HG03025 (cell line): ENCODE results near the gene LRRC2.
"Not testable (repeated sequence)": the region's sequence is repeated elsewhere in the genome, so short reads cannot be mapped to it uniquely, and the experiment has no call there.

Source experiments
- ATAC-seq: cut with Tn5 transposase; IDR thresholded peaks from one replicate; pipeline ENCODE4 v1.9.1; 2021; ENCODE audit warnings: mild to moderate bottlenecking, moderate library complexity; ENCODE audit not compliant: unreplicated experiment, low FRiP score

The LRRC2 gene

DNA sequence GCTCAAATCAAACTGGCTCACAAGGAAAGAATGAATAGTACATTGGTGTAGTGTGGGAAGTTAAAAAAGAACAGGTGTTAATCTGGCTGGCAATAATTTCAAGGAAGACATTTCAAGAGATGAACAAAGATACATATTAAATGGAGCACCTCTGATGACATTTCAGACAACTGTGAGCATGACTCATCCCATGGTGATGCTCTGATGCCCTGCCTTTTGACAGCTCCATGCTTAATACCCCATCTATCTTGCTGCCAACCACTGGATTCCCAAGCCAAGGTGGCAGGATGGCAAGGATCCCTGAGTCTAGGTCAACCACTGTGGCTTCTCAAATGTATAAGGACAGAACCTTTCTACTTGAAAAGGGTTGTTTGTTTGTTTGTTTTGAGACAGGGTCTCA is 29.3 kb downstream of the LRRC2 start:
- ATAC-seq, result no peak

DNA sequence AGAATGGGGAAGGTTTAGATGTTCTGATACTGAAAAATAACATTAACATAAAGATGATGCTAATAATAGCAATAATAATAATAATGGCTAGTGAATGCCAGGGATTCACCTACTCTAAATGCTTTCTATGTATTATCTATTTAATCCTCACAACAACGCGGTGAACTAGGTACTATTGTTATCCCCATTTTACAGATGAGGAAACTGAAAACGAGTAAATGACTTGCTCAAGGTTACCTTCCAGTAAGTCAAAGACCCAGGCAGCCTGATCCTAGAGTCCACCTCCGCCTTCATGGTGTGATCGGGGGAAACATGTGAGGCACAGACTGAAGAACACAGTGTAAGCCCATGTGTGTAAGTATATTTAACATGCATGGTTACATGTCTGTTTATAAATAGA is 30.4 kb downstream of the LRRC2 start:
- ATAC-seq, result no peak

DNA sequence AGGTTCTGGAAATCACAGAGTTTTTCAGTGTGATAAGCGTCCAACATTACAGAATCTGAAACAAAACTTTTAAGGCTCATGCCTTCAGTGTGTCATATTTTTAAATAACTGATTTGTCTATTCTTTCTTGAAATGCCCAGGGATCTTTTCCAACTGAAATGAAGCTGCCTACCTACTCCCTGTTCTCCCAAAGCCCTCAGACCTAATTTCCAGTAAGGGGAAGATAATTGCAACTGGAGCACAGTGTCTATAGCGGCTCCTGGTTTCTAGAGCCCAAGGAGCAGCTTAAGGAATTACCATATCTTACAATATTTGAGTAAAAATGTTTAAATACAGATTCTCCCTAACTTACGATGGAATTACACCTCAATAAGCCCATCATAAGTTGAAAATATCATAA is 33.0 kb downstream of the LRRC2 start:
- no peak for ATAC-seq

DNA sequence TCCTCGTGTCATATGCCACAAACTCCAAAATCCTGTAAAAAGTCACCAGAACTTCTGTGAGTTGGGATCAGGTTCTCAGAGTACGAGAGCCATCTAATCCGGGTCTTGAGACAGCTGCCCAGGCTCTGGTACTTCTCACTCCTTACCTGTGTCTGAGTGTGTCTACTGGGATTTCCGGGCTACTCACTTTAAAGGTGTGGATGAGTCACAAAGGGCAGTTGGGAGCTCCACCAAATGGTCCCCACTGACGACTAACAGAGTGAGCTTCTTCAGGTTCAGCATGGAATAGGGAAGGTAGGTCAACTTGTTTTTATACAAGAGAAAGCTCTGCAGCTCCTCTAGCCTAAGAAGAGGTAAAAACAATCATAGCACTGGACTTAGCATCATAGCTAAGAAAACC is 38.9 kb downstream of the LRRC2 start:
- no peak for ATAC-seq

DNA sequence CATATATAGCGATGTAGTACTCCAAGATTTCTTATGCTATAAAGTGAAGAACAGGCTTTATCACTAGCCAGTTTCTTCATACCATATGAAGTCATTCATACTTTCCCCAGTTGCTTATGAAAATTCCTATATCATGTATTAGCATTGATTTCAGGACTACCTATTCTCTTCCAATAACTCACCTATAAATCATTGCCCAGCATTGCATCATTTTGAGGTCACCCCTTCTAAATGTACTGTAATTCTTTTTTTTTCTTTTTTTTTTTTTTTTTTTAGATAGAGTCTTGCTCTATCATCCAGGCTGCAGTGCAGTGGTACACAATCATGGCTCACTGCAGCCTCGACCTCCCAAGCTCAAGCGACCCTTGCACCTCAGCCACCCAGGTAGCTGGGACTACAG is 41.3 kb downstream of the LRRC2 start:
- no peak for ATAC-seq

DNA sequence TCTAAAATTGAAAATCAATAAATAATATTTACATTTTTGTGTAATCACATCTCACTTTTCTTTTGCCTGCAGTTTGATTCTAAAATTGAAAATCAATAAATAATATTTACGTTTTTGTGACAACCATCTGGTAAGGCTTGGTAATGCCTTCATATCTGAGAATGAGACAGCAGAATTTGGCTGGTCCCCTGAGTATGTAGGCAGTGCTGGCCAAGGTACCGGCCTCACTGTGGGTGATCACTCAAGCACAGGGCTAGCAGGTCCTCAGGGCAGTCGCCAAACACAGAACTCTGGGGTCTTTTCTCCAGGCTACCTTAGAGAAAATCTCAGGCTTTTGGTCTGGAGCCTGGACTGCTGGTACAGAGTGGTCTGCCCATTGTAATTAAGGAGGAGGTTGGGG is 42.1 kb downstream of the LRRC2 start:
- no peak for ATAC-seq

DNA sequence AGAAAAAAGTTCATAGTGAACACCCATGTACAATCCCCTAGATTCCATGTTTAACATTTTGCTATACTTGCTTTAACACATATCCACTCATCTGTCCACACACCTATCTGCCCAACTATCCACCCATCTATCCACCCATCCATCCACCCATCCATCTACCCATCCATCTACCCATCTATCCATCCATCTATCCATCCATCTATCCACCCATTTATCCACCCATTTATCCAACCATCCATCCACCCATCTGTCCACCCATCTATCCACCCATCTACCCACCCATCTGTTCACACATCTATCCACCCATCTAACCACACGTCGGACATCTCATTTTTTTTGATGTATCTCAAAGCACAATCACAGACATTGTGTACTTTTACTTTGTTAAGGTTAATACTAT is 42.5 kb downstream of the LRRC2 start:
- ATAC-seq, result no peak

DNA sequence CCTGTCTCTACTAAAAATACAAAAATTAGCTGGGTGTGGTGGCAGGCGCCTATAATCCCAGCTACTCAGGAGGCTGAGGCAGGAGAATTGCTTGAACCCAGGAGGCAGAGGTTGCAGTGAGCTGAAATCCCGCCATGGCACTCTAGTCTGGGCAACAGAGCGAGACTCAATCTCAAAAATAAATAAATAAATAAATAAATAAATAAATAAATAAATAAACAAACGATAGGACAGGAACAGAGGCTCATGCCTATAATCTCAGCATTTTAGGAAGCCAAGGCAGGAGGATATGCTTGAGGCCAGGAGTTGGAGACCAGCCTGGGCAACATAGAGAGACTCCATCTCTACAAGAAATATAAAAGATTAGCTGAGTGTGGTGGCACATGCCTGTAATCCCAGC is 43.9 kb downstream of the LRRC2 start:
- ATAC-seq, result not testable (repeated sequence)

DNA sequence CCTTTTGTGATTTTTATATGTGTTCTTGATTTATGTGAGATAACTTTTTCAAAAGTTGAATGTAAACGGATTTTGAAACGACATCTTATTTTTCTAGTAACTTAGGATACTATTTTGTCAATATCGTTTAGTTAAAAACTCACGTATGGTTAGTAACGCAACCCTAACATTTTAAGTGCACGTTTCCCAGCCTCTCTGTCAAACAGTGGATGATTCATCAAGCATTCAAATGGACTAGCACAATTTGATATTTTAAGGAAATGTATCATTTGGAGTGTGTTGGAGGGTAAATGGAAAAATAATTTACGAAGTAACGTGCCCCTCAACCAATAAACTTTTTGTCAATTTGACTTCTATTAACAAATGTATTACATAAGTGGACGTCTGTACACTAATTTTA is 45.0 kb downstream of the LRRC2 start:
- no peak for ATAC-seq

DNA sequence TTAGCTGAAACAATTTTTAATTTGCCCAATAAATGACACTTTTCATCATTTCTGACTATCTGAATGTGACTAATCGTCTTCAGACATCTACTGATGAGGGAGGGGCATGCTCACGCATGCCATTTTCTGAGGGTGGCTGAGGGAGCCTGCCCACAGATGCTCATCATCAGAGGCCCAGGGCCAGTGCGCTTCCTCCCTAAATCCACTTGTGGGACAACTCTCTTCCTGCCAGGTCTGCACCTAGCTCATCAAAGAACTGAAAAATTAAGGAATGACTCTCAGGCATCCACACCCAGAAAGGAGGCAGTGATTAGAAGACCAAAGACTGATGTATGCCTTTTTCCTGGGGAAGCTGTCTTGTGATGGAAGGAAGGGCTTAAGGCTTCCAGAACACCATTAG is 45.6 kb downstream of the LRRC2 start:
- ATAC-seq, result no peak

DNA sequence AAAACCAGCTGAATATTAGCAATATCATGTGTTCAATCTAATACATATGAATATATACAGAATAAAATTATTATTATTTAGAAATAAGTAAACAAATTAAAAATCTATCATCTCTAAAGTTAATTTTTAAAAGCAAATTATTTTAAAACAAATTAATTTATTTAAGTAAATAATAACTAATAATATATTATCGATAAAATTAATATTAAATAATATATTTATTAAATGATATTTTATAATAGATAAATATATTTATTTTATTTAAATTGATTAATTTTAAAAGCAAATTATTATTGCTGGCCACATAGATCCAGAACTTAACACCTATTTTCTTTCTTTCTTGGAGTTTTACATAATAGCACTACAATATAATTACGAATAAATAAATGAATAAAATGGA is 46.1 kb downstream of the LRRC2 start:
- no peak for ATAC-seq

DNA sequence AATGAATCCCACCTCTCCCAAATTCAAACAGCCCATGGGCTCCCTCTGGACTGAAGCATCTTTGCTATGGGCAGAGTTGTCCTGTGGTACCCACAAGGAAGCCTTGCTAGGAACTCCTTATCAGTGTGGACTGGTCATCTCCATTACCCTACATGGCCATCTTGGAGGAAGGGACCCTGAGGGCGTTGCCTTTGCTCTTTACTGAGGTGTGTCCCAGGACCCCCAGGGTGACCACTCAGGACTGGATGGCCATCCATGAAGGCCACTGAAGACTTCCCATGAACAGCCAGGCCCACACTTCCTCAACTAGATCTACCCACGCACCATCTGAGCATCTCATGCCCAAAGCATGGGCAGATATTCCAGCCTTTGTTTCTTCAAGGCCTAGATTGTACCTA is 48.3 kb downstream of the LRRC2 start:
- ATAC-seq, result no peak

DNA sequence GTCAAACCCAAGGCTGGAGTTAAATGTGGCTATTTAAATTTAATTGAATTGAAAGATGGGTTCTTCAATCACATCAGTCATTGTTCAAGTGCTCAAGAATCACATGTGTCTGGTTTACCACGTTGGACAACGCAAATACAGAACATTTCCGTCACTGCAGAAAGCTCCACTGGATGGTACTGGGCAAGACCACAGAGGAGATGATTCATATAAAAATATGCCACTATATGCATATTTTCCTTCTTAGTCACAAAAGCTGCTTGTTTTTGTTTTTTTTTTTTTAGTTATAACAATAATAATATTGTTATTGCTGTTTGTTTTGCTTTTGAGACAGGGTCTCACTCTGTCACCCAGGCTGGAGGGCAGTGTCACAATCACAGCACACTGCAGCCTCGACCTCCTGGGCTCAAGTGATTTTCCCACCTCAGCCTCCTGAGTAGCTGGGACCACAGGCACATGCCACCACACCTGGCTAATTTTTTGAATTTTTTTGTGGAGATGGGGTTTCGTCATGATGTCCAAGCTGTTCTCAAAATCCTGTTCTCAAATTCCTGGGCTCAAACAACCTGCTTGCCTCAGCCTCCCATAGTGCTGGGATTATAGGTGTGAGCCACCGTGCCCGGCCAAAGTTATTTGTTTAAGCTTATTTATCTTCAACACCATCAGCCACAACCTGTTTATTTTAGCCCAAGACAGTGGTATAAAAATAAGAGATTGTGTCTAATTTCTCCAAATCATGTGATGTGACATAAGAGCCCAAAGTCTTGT is 48.9 kb downstream of the LRRC2 start:
- ATAC-seq, result no peak

DNA sequence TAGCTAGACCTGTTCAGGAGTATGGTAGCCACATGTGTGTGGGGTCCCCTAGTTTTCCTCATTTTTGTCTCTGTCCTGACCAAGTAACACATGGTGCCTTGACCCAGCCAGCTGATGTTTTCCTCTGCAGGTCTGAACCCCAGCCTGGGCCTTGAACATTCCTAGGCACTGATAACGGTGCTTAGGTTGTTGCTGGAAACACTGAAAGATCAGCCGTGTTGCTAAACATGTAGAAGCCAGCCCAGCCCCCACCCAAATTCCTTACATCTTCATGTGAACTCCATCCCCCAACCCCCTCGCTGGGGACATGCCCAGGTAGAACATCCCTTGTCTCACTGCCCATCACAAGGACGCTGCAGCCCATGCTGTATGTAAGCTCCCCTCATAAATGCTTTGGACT is 49.6 kb downstream of the LRRC2 start:
- ATAC-seq, result no peak

DNA sequence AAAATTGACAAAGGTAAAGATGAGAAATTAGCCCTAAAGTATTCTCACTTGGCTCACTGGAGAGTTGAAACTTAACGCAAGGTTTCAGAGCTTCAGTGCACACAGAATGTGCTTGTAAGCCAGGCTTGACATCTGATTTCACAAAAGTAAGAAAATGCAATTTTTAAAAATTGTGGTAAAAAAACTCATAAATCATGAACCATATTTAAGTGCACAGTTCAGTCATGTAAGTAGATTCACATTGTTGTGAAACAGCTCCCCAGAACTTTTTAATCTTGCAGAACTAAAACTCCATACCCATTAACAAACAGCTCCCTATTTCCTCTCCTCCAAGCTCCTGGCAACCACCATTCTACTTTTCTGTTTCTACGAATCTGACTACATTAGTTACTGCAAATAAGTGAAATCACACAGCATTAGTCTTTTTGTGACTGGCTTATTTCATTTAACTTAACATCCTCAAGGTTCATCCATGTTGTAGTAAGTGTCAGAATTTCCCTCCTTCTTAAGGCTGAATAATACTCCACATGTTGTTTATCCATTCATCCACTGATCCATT is 53.8 kb downstream of the LRRC2 start:
- ATAC-seq, result no peak

DNA sequence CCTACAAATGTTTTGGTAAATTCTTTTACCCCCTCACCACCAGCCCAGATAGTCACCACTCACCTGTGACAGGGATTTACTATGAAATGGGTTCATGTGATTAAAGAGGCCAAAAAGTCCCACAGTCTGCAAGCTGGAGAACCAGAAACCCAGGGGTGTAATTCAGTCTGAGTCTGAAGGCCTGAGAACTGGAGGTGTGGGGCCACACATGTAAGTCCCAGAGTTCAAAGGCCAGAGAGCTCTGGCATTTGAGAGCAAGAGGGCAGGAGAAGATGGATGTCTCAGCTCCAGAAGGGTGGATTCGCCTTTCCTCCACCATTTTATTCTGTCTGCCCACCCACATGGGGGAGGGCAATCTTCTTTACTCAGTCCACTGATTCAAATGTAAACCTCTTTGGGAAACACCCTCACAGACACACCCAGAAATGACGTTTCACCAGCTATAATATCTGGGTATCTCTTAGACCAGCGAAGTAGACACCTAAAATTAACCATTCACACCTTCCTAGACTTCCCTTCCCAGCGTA is 56.4 kb downstream of the LRRC2 start:
- no peak for ATAC-seq

DNA sequence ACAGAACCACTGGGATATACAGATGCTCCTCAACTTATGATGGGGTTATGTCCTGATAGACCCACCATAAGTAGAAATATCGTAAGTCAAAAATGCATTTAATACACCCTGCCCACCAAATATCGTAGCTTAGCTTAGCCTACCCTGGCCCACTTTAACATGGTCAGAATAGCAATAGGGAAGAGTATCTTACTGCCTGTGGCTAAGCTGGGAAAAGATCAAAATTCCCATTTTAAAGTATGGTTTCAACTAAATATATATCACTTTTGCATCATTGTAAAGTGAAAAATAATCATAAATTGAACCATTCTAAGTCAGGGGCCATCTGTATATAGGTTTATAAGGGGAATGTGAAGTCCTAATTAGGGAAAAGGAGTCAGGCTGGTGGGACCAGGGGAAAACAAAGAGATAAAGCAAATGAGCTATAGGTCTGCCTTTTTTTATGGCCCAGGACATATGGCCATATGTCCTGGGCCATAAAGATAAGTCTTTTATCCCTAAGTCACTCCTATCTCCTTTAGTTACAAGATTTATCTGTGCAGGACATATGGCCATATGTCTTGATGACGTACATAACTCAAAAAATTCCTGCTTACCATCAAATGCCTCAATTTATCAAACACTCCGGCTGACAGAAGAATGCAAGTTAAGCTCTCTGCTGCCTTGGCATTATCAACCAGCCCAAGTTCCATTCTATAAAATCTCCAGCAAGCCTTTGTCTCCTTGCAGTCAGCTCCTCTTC is 57.1 kb downstream of the LRRC2 start:
- ATAC-seq, result no peak

DNA sequence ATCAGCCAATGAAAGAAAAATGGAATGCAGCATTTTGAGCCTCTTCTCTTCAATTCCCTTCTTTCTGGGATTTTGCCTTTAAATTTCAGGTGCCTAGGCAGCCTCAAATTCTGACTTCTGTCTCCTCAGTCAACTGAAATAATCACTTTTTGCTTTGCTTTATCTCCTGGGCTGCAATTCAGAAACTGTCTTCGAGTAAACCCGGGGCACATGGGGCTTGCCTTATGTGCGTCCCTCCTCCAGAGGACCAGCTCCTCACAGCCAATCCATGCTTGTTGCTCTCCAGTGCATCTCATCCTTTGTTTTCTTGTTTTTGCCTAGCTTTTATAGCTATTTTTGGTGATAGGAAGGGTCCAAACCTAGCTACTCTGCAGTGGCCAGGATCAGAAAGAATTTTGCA is 59.6 kb downstream of the LRRC2 start:
- no peak for ATAC-seq

DNA sequence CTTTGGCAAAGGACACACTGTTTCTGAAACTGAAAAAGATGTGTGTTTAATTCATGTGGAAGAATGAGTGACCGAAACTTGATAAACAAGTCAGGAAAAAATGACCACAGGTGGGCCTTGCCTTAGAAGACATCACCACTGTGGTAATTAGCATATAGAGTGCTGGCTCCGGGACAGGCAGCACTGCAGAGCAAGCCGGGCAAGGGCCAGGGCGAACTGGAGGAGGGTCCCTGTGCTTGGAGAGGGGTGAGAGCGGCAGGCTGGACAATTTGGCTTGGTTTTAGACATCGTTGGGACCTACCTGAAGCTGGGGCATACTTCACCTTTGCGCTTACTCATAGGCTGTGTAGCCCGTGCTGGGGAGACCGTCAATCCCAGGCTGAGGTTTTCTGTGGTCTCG is 60.1 kb downstream of the LRRC2 start:
- no peak for ATAC-seq

DNA sequence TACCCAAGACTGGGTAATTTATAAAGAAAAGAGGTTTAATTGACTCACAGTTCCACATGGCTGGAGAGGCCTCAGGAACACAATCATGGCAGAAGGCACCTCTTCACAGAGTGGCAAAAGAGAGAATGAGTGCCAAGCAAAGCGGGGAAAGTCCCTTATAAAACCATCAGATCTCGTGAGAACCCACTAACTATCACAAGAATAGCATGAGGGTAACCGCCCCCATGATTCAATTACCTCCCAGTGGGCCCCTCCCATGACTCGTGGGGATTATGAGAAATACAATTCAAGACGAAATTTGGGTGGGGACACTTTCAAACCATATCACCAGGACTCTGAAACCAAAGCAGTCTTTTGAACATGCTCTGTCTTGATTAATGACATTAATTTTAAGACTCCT is 61.3 kb downstream of the LRRC2 start:
- ATAC-seq, result no peak

DNA sequence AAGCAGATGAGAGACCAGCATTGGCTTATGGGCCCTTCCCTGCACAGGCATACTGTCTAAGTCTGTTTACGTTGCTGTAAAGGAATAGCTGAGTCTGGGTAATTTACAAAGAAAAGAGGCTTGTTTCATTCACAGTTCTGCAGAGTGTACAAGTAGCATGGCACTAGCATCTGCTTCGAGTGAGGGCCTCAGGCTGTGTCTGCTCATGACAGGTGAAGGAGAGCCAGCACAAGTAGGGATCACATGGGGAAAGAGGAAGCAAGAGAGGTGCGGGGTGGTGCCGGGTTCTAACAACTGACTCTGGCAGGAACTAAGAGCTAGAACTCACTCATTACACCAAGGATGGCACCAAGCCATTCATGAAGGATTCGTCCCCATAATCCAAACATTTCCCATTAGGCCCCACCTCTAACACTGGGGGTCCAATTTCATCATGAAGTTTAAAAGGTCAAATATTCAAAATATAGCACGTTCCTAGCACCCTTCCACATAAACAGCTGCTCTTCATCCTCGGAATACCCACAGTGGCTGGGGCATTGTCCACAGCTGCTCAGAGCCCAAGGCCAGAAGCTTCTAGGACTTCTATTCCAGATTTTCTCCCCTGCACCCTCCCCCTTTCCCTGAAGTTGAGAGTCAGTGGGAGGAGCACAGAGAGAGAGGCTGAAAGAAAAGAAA is 62.8 kb downstream of the LRRC2 start:
- no peak for ATAC-seq
